ENCODE measurements around the gene ISYNA1. TPM values are rescaled to one million over a fixed set of nuclear protein-coding genes. Genes with fewer than 3 reads are reported as not detected.

Gene ISYNA1
- total and polyA plus RNA-seq, 2 donors, result 26.0 to 35.6 TPM

DNA sequence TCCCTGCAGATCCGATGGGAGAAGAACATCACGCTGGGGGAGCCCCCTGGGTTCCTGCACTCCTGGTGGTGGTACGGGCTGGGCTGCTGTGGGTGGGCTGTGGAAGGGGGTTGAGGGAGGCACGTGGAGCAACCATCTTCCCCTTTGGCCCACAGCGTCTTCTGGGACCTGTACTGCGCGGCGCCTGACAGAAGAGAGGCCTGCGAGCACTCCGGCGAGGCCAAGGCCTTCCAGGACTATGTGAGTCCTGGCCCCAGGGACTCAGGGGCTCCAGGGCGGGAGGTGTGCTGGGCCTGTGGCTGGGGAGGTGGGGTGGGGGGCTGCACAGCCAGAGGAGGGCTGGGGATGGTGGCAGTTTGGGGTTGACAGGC, 10.2 kb downstream of the ISYNA1 start:
- H3K4me3 ChIP-seq (ENCODE audit: low read depth, low read length), result no peak overlapping the region
- 90% methylated on average over 12 of the region's 12 CpGs for WGBS
- H3K36me3 ChIP-seq (ENCODE audit: insufficient read depth), result no peaks in the 10 kb centered on the region
- H3K27ac ChIP-seq (ENCODE audit: low read depth), result no peak overlapping the region
- DNase-seq (ENCODE audit: extremely low spot score), result no peak
- H3K4me1 ChIP-seq (ENCODE audit: insufficient read depth), result peaks cover 1% of the 10 kb centered on the region

- no peak overlapping the region for H3K27ac ChIP-seq (ENCODE audit: low read depth)
- WGBS, result 78% methylated on average over 16 of the region's 16 CpGs
- H3K4me3 ChIP-seq (ENCODE audit: low read depth, low read length), result no peak overlapping the region
- H3K4me1 ChIP-seq (ENCODE audit: insufficient read depth), result peaks cover 1% of the 10 kb centered on the region
- no peaks in the 10 kb centered on the region for H3K36me3 ChIP-seq (ENCODE audit: insufficient read depth)
- DNase-seq (ENCODE audit: extremely low spot score), result no peak
Measured at GRCh38 chr19:18427080-18427742, 10.7 kb downstream of the ISYNA1 start.

GRCh38 chr19:18426416-18426767, 11.5 kb downstream of the ISYNA1 start:
- peak overlapping the region; percentile 43 for H3K27ac ChIP-seq (ENCODE audit: low read depth)
- H3K4me1 ChIP-seq (ENCODE audit: insufficient read depth), result peaks cover 1% of the 10 kb centered on the region
- DNase-seq (ENCODE audit: extremely low spot score), result no peak
- H3K4me3 ChIP-seq (ENCODE audit: low read depth, low read length), result no peak overlapping the region
- 67% methylated on average over 8 of the region's 8 CpGs for WGBS
- H3K36me3 ChIP-seq (ENCODE audit: insufficient read depth), result no peaks in the 10 kb centered on the region

DNA sequence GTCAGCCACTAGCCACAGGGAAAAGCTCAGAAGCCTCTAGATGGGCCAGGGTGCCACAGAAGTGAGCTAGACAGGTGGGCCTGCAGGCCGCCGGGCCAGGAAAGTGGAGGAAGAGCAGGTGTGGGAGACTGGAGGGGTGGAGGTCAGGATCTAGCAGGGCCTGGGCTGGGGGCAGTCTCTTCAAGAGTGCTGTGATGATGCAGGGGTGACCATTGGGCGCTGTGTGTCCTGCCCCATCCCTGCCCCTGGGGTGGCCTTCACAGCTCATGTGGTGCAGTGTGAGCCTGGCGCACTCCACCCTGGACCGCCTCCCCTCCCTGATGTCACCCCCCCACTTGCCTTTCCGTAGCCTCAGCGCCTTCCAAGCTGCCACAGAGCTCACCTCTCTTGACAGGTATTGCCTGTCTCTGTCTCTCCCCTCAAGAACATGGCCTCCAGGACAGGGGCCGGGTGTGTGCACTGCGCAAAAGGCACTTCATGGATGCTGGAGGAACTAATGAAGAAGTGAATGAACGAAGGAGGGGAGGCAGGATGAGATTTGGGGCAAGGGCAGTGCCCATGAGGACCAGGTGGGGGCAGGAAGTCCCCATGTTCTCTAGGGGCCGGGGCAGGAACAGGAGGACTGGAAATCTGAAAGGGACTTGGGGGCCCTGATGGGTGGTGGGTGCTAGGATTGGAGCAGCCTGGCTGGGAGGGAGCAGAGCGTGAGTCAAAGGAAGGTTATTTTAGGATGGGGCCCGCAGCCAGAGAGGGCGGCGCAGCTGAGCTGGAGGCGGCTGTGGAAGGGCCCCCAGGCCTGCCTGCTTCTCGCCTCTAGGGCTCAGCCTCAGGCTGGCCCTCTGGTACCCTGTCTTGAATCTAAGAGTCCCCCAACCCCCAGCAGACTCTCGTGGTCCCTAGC, 12.2 kb downstream of the ISYNA1 start:
- DNase-seq (ENCODE audit: extremely low spot score), result no peak
- H3K4me1 ChIP-seq (ENCODE audit: insufficient read depth), result peaks cover 1% of the 10 kb centered on the region
- H3K36me3 ChIP-seq (ENCODE audit: insufficient read depth), result no peaks in the 10 kb centered on the region
- WGBS, result 43% methylated on average over 18 of the region's 18 CpGs
- peak overlapping the region; percentile 51 for H3K27ac ChIP-seq (ENCODE audit: low read depth)
- no peak overlapping the region for H3K4me3 ChIP-seq (ENCODE audit: low read depth, low read length)

GRCh38 chr19:18424890-18425514, 12.9 kb downstream of the ISYNA1 start:
- no peak for DNase-seq (ENCODE audit: extremely low spot score)
- 83% methylated on average over 17 of the region's 17 CpGs for WGBS
- H3K4me3 ChIP-seq (ENCODE audit: low read depth, low read length), result no peak overlapping the region
- H3K27ac ChIP-seq (ENCODE audit: low read depth), result no peak overlapping the region
- H3K4me1 ChIP-seq (ENCODE audit: insufficient read depth), result peaks cover 1% of the 10 kb centered on the region
- H3K36me3 ChIP-seq (ENCODE audit: insufficient read depth), result no peaks in the 10 kb centered on the region

- no peak overlapping the region for H3K4me3 ChIP-seq (ENCODE audit: low read depth, low read length)
- WGBS, result 70% methylated on average over 22 of the region's 22 CpGs
- no peak for DNase-seq (ENCODE audit: extremely low spot score)
- no peaks in the 10 kb centered on the region for H3K36me3 ChIP-seq (ENCODE audit: insufficient read depth)
- no peak overlapping the region for H3K27ac ChIP-seq (ENCODE audit: low read depth)
- no peaks in the 10 kb centered on the region for H3K4me1 ChIP-seq (ENCODE audit: insufficient read depth)
Measured at GRCh38 chr19:18424122-18424889, 13.6 kb downstream of the ISYNA1 start.

DNA sequence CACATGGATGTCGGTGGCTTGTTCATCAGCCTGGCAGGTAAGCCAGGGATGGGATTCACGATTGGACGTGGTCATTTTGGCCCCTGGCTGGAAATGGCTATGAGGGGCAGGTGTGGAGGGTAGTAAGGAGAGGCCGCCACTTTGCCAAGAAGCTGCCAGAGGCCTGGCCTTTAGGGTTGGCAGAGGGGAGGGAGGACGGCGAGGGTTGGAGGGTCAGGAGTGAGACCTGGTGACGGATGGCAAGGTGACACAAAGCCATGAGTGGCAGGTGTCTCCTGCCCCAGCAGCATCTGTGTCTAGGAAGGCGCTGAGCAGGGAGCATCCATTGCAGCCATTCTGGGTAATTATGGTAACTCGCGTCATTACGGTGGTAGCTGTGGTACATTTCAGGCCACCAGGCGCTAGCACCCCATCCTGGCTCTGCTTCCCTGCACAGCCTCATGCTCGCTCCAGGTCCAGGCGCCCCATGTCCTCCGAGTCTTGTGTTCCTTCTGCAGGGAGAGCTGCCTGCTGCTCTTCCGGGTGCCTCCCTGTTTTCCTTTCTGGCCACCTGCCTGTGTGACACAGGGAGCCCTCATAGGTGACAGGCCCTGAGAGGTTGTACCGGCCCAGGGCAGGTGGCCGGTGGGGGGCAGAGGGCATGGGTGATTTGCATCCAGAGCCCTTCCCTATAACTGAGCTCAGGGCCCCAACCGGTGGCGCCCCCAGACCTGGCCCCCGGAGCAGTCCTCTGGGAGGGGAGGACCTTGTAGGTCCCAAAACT, 14.5 kb downstream of the ISYNA1 start:
- WGBS, result 82% methylated on average over 21 of the region's 21 CpGs
- no peaks in the 10 kb centered on the region for H3K4me1 ChIP-seq (ENCODE audit: insufficient read depth)

GRCh38 chr19:18422530-18423191, 15.3 kb downstream of the ISYNA1 start:
- H3K27ac ChIP-seq (ENCODE audit: low read depth), result no peak overlapping the region
- no peak for DNase-seq (ENCODE audit: extremely low spot score)
- 79% methylated on average over 14 of the region's 14 CpGs for WGBS
- no peak overlapping the region for H3K4me3 ChIP-seq (ENCODE audit: low read depth, low read length)
- no peaks in the 10 kb centered on the region for H3K4me1 ChIP-seq (ENCODE audit: insufficient read depth)
- no peaks in the 10 kb centered on the region for H3K36me3 ChIP-seq (ENCODE audit: insufficient read depth)

More for the DNA sequence above, 14.5 kb downstream of the ISYNA1 start:
- no peak for DNase-seq (ENCODE audit: extremely low spot score)
- H3K27ac ChIP-seq (ENCODE audit: low read depth), result no peak overlapping the region
- no peaks in the 10 kb centered on the region for H3K36me3 ChIP-seq (ENCODE audit: insufficient read depth)
- H3K4me3 ChIP-seq (ENCODE audit: low read depth, low read length), result no peak overlapping the region

- WGBS, result 83% methylated on average over 12 of the region's 12 CpGs
- no peak overlapping the region for H3K27ac ChIP-seq (ENCODE audit: low read depth)
- no peak for DNase-seq (ENCODE audit: extremely low spot score)
Measured at GRCh38 chr19:18421371-18421959, 16.5 kb downstream of the ISYNA1 start.

GRCh38 chr19:18420930-18421329, 17.0 kb downstream of the ISYNA1 start:
- no peak for DNase-seq (ENCODE audit: extremely low spot score)
- WGBS, result 37% methylated on average over 2 of the region's 2 CpGs
- Histone ChIP-seq H3K27ac (ENCODE audit: low read depth) (no peak overlapping the region), H3K4me1 (ENCODE audit: insufficient read depth) (no peaks in the 10 kb centered on the region), H3K4me3 (ENCODE audit: low read depth, low read length) (no peak overlapping the region), H3K36me3 (ENCODE audit: insufficient read depth) (no peaks in the 10 kb centered on the region)

More at GRCh38 chr19:18421371-18421959, 16.5 kb downstream of the ISYNA1 start:
- no peaks in the 10 kb centered on the region for H3K4me1 ChIP-seq (ENCODE audit: insufficient read depth)
- no peaks in the 10 kb centered on the region for H3K36me3 ChIP-seq (ENCODE audit: insufficient read depth)
- H3K4me3 ChIP-seq (ENCODE audit: low read depth, low read length), result no peak overlapping the region

- H3K36me3 ChIP-seq (ENCODE audit: insufficient read depth), result no peaks in the 10 kb centered on the region
- DNase-seq (ENCODE audit: extremely low spot score), result no peak
- WGBS, result 2% methylated on average over 97 of the region's 97 CpGs
- peak overlapping the region; percentile 60 for H3K27ac ChIP-seq (ENCODE audit: low read depth)
- peak overlapping the region; percentile 73 for H3K4me3 ChIP-seq (ENCODE audit: low read depth, low read length)
- H3K4me1 ChIP-seq (ENCODE audit: insufficient read depth), result no peaks in the 10 kb centered on the region
Measured at GRCh38 chr19:18419699-18420460, 18.1 kb downstream of the ISYNA1 start.
